ENCODE data around the gene BACH2. TPM values are rescaled to one million over a fixed set of nuclear protein-coding genes. Genes with fewer than 3 reads are reported as not detected.

Gene BACH2
- total RNA-seq, 5 donors from 2014 or later (not counting 1 experiment from before 2014, with no cell fraction given): 81.9 to 196 (median 96.7) TPM

DNA sequence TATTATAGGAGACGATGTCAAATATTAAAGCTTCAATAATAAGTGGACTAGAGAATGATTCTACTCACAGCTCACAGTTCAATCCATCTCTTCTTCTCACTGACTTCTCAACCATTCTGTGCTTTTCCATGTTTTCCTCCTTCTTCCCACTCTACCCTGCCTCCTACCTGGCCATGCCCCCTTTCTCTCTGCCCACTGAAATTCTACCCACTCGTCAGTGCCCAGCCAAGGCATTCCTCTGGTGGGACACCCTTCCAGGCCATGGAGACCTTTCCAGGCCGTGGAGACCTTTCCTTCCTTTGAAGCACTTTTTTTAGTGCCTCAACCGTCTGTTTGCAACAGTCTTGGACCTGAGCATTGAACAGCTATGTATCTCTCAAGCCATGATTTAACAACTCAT lies 18.5 kb downstream of the BACH2 start:
- 76% methylated on average over 3 of the region's 4 CpGs for WGBS (ENCODE audit: insufficient coverage)
- POLR2A ChIA-PET: interaction anchor here (0.7 to 1.9 kb wide), 6 partner anchors 10 to 106 kb away, joined by 3 to 7 read pairs (median 4); no protein-coding TSS in a partner anchor

GRCh38 chr6:90277302-90278011 lies 19.2 kb downstream of the BACH2 start:
- Mint-ChIP-seq H3K27ac (peak overlapping the region; percentile 73 to 94), H3K36me3 (peaks cover 8% of the 10 kb centered on the region), H3K9me3 (no peaks in the 10 kb centered on the region), H3K27me3 (no peaks in the 10 kb centered on the region), H3K4me3 (peak overlapping the region in 1 of 3 donors; percentile 72), H3K4me1 (peaks cover 88 to 92% (median 89%) of the 10 kb centered on the region in 3 donors)
- DNase-seq: no peak
- ChIA-PET CTCF (interaction anchor here in 1 of 2 donors (1.7 kb wide), 1 partner anchor 11 kb away, joined by 7 read pairs; no protein-coding TSS in a partner anchor), POLR2A (interaction anchor here (0.7 to 1.9 kb wide), 4 partner anchors 11 to 106 kb away, joined by 3 to 4 read pairs (median 4); no protein-coding TSS in a partner anchor)
- no peak for ATAC-seq (replicated peaks in 1 of 4)
- Histone ChIP-seq H3K27ac (ENCODE audit: low read length) (no peak overlapping the region), H3K4me3 (ENCODE audit: control insufficient read depth in 1 of 2, extremely low read depth in 1 of 2, low read length in 1 of 2) (no peak overlapping the region), H3K36me3 (ENCODE audit: control insufficient read depth in 2 of 2, extremely low read depth in 1 of 2, insufficient read depth in 1 of 2, low read length in 1 of 2) (no peaks in the 10 kb centered on the region), H3K4me1 (ENCODE audit: control insufficient read depth in 1 of 2, extremely low read depth in 1 of 2, insufficient read depth in 2 of 2, low read length in 2 of 2) (peaks cover 38 to 75% of the 10 kb centered on the region in 2 experiments), H3K27me3 (replicated peaks in 1 of 2; ENCODE audit: control insufficient read depth in 2 of 2, extremely low read depth in 1 of 2, insufficient read depth in 2 of 2, low read length in 1 of 2) (no peaks in the 10 kb centered on the region), H3K9me3 (no peaks in the 10 kb centered on the region)
- WGBS (ENCODE audit: insufficient coverage): 73% methylated on average over 2 of the region's 6 CpGs

More for the DNA sequence above, 18.5 kb downstream of the BACH2 start:
- H3K27ac ChIP-seq (ENCODE audit: low read length): peak overlapping the region; percentile 16
- H3K27ac Mint-ChIP-seq: peak overlapping the region; percentile 73 to 94
- H3K9me3 Mint-ChIP-seq: no peaks in the 10 kb centered on the region
- no peaks in the 10 kb centered on the region for H3K9me3 ChIP-seq
- H3K27me3 ChIP-seq (replicated peaks in 1 of 2; ENCODE audit: control insufficient read depth in 2 of 2, extremely low read depth in 1 of 2, insufficient read depth in 2 of 2, low read length in 1 of 2): no peaks in the 10 kb centered on the region
- H3K27me3 Mint-ChIP-seq: no peaks in the 10 kb centered on the region
- CTCF ChIA-PET: interaction anchor here (0.5 to 1.7 kb wide), 2 partner anchors 10 to 323 kb away, joined by 5 to 7 read pairs; no protein-coding TSS in a partner anchor
- H3K4me1 Mint-ChIP-seq: peaks cover 88 to 92% (median 89%) of the 10 kb centered on the region in 3 donors
- ATAC-seq (replicated peaks in 1 of 4): no peak
- H3K4me3 ChIP-seq (ENCODE audit: control insufficient read depth in 1 of 2, extremely low read depth in 1 of 2, low read length in 1 of 2): no peak overlapping the region
- H3K36me3 Mint-ChIP-seq: peaks cover 12% of the 10 kb centered on the region
- H3K36me3 ChIP-seq (ENCODE audit: control insufficient read depth in 2 of 2, extremely low read depth in 1 of 2, insufficient read depth in 1 of 2, low read length in 1 of 2): no peaks in the 10 kb centered on the region
- no peak for DNase-seq
- H3K4me1 ChIP-seq (ENCODE audit: control insufficient read depth in 1 of 2, extremely low read depth in 1 of 2, insufficient read depth in 2 of 2, low read length in 2 of 2): peaks cover 31 to 68% of the 10 kb centered on the region in 2 experiments
- H3K4me3 Mint-ChIP-seq: peak overlapping the region; percentile 2 to 72 (median 6)

DNA sequence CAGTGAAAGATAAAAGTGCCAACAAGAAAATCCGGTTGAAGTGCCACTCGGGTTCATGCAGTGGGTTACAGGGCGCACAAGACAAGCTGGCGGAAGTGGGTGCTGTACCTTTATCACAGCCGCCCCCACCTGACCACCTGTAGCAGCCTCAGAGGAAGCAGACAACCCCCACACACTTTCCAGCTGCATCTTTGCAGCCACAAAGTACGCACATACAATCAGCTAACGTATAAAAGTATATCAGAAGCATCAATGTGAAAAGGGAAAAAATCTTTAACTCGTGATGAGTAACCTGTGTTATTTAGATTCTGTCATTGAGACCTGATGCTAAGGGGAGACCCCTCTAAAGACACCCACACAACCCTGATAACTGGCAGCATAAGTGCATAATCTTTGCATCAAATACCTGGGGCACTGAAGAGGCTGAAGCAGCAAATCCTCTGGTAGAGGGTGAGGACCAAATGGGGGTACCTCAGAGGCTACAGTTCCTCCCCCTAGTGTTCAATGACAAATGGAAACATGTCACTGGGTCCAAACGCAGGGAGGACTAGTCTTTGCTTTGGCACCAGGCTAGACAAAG lies 22.1 kb downstream of the BACH2 start:
- ATAC-seq (replicated peaks in 1 of 4): peak; percentile 87 to 99 (median 98)
- POLR2A ChIA-PET: interaction anchor here (0.5 to 2.7 kb wide), 14 partner anchors 10 to 196 kb away, joined by 3 to 43 read pairs (median 4); partner anchors contain the start of gene BACH2 (in 1 of the 2)
- H3K4me3 Mint-ChIP-seq: peak overlapping the region; percentile 63 to 74 (median 71)

DNA sequence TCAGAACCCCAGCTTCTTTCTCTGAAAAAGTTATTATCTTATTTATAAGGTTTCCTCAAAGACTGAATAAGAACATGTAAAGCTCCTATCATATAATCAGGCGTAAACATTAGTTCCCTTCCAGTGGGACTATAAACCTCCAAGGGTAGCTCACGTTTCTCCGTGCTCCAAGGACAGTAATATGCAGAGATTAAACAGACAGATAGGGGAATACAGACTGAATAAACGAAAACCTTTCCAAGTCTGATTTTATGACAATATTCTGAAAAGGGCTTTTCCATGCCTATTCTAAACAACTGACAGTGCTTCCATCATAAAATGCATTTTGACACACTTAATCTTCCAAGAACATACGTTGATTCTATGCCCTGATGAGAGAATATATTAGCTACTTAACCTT lies 22.8 kb downstream of the BACH2 start:
- DNase-seq (no peak), ATAC-seq (replicated peaks in 1 of 4) (peak in 1 of 4 experiments; percentile 1)
- H3K4me1 ChIP-seq (ENCODE audit: control insufficient read depth in 1 of 2, extremely low read depth in 1 of 2, insufficient read depth in 2 of 2, low read length in 2 of 2): peaks cover 41 to 77% of the 10 kb centered on the region in 2 experiments
- peaks cover 89 to 92% (median 90%) of the 10 kb centered on the region in 3 donors for H3K4me1 Mint-ChIP-seq
- H3K4me3 Mint-ChIP-seq: peak overlapping the region; percentile 63 to 74 (median 71)
- no peaks in the 10 kb centered on the region for H3K27me3 ChIP-seq (replicated peaks in 1 of 2; ENCODE audit: control insufficient read depth in 2 of 2, extremely low read depth in 1 of 2, insufficient read depth in 2 of 2, low read length in 1 of 2)
- peak overlapping the region; percentile 98 for H3K27ac ChIP-seq (ENCODE audit: low read length)
- H3K9me3 Mint-ChIP-seq: peaks cover 0 to 6% (median 0%) of the 10 kb centered on the region in 3 donors
- H3K4me3 ChIP-seq (ENCODE audit: control insufficient read depth in 1 of 2, extremely low read depth in 1 of 2, low read length in 1 of 2): peak overlapping the region in 1 of 2 donors; percentile 40
- H3K27me3 Mint-ChIP-seq: no peaks in the 10 kb centered on the region
- no peaks in the 10 kb centered on the region for H3K36me3 ChIP-seq (ENCODE audit: control insufficient read depth in 2 of 2, extremely low read depth in 1 of 2, insufficient read depth in 1 of 2, low read length in 1 of 2)
- H3K9me3 ChIP-seq: no peaks in the 10 kb centered on the region
- peak overlapping the region; percentile 95 to 98 for H3K27ac Mint-ChIP-seq
- ChIA-PET POLR2A (interaction anchor here (0.5 to 2.7 kb wide), 18 partner anchors 11 to 195 kb away, joined by 3 to 43 read pairs (median 4); partner anchors contain the start of gene BACH2 (in 1 of the 2)), CTCF (interaction anchor here (0.6 to 2.3 kb wide), 17 partner anchors 9 to 455 kb away, joined by 3 to 16 read pairs (median 4); partner anchors contain the start of gene BACH2 (in 1 of the 2))
- peaks cover 26% of the 10 kb centered on the region for H3K36me3 Mint-ChIP-seq
- WGBS (ENCODE audit: insufficient coverage): no CpG with 5 or more reads among the region's 5 CpGs

More for the DNA sequence above, 22.1 kb downstream of the BACH2 start:
- WGBS (ENCODE audit: insufficient coverage): 7% methylated on average over 3 of the region's 9 CpGs
- Histone ChIP-seq H3K4me1 (ENCODE audit: control insufficient read depth in 1 of 2, extremely low read depth in 1 of 2, insufficient read depth in 2 of 2, low read length in 2 of 2) (peaks cover 44 to 72% of the 10 kb centered on the region in 2 experiments), H3K27me3 (replicated peaks in 1 of 2; ENCODE audit: control insufficient read depth in 2 of 2, extremely low read depth in 1 of 2, insufficient read depth in 2 of 2, low read length in 1 of 2) (no peaks in the 10 kb centered on the region), H3K9me3 (no peaks in the 10 kb centered on the region), H3K27ac (ENCODE audit: low read length) (peak overlapping the region; percentile 98), H3K36me3 (ENCODE audit: control insufficient read depth in 2 of 2, extremely low read depth in 1 of 2, insufficient read depth in 1 of 2, low read length in 1 of 2) (no peaks in the 10 kb centered on the region), H3K4me3 (ENCODE audit: control insufficient read depth in 1 of 2, extremely low read depth in 1 of 2, low read length in 1 of 2) (peak overlapping the region; percentile 20 to 47)
- Mint-ChIP-seq H3K27ac (peak overlapping the region; percentile 95 to 98), H3K9me3 (peaks cover 0 to 6% (median 0%) of the 10 kb centered on the region in 3 donors), H3K27me3 (no peaks in the 10 kb centered on the region), H3K36me3 (peaks cover 26% of the 10 kb centered on the region), H3K4me1 (peaks cover 90 to 93% (median 91%) of the 10 kb centered on the region in 3 donors)
- DNase-seq: peak; percentile 54 to 99 (median 93)
- CTCF ChIA-PET: interaction anchor here (0.7 to 2.3 kb wide), 16 partner anchors 9 to 334 kb away, joined by 3 to 16 read pairs (median 4); partner anchors contain the start of gene BACH2 (in 1 of the 2)

DNA sequence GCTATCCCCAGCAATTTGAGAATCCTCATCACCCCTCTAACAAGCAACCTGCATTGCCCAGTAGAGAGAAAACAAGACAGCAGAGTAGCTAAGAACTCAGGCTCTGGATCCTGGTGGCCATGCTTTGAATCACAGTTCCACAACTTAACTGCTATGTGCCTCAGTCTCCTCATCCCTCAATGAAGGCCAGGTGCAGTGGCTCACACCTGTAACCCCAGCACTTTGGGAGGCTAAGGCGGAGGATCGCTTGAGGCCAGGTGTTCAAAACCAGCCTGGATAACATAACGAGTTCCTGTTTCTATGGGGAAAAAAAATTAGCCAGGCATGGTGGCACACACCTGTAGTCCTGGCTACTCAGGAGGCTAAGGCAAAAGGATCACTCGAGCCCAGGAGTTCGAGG lies 23.7 kb downstream of the BACH2 start:
- ATAC-seq (replicated peaks in 1 of 4): no peak
- H3K9me3 ChIP-seq: no peaks in the 10 kb centered on the region
- CTCF ChIA-PET: interaction anchor here (0.6 to 2.2 kb wide), 7 partner anchors 10 to 120 kb away, joined by 3 to 11 read pairs (median 5); no protein-coding TSS in a partner anchor
- Mint-ChIP-seq H3K27me3 (no peaks in the 10 kb centered on the region), H3K9me3 (peaks cover 0 to 6% (median 0%) of the 10 kb centered on the region in 3 donors), H3K27ac (peak overlapping the region; percentile 95 to 98), H3K36me3 (peaks cover 29% of the 10 kb centered on the region), H3K4me1 (peaks cover 87 to 89% (median 88%) of the 10 kb centered on the region in 3 donors), H3K4me3 (peak overlapping the region in 1 of 3 donors; percentile 74)
- H3K27ac ChIP-seq (ENCODE audit: low read length): peak overlapping the region; percentile 98
- H3K4me3 ChIP-seq (ENCODE audit: control insufficient read depth in 1 of 2, extremely low read depth in 1 of 2, low read length in 1 of 2): no peak overlapping the region
- no peaks in the 10 kb centered on the region for H3K27me3 ChIP-seq (replicated peaks in 1 of 2; ENCODE audit: control insufficient read depth in 2 of 2, extremely low read depth in 1 of 2, insufficient read depth in 2 of 2, low read length in 1 of 2)
- peaks cover 38 to 77% of the 10 kb centered on the region in 2 experiments for H3K4me1 ChIP-seq (ENCODE audit: control insufficient read depth in 1 of 2, extremely low read depth in 1 of 2, insufficient read depth in 2 of 2, low read length in 2 of 2)
- no peak for DNase-seq
- 91% methylated on average over 5 of the region's 5 CpGs for WGBS (ENCODE audit: insufficient coverage)
- no peaks in the 10 kb centered on the region for H3K36me3 ChIP-seq (ENCODE audit: control insufficient read depth in 2 of 2, extremely low read depth in 1 of 2, insufficient read depth in 1 of 2, low read length in 1 of 2)
- POLR2A ChIA-PET: interaction anchor here (0.8 to 2.7 kb wide), 6 partner anchors 10 to 54 kb away, joined by 3 to 43 read pairs (median 8); partner anchors contain the start of gene BACH2 (in 1 of the 2)
